GM12878 (cell line): ENCODE results near the gene RPS6KC1. TPM values are rescaled to one million over a fixed set of nuclear protein-coding genes. Genes with fewer than 3 reads are reported as not detected.

Source experiments
- BMI1 ChIP-seq: fragments of 450-650 bp; IDR thresholded peaks from 2 replicates; pipeline ENCODE4 v1.6.1; 2016; ENCODE audit warnings: mild to moderate bottlenecking, moderate library complexity, borderline replicate concordance
- CBFB ChIP-seq: IDR thresholded peaks from 2 replicates; pipeline ENCODE4 v1.6.1; 2016; ENCODE audit warnings: antibody characterized with exemption, low read depth
- CHD4 ChIP-seq: fragments of 200-600 bp; sonication (generic); IDR thresholded peaks from 2 replicates; pipeline ENCODE4 v1.6.1; 2016; ENCODE audit warnings: mild to moderate bottlenecking
- E2F8 ChIP-seq: fragments of 450-650 bp; IDR thresholded peaks from 2 replicates; pipeline ENCODE4 v1.6.1; 2018; ENCODE audit warnings: mild to moderate bottlenecking, low read depth, moderate library complexity; ENCODE audit not compliant: partially characterized antibody
- E4F1 ChIP-seq: fragments of 450-650 bp; IDR thresholded peaks from 2 replicates; pipeline ENCODE4 v1.6.1; 2018; ENCODE audit warnings: borderline replicate concordance, mild to moderate bottlenecking; ENCODE audit not compliant: partially characterized antibody
- FOXM1 ChIP-seq: IDR thresholded peaks from 2 replicates; pipeline ENCODE4 v1.6.1; 2012; ENCODE audit warnings: low read depth, mild to moderate bottlenecking, inconsistent platforms, low read length, moderate library complexity
- IKZF2 ChIP-seq, 2 experiments: fragments of 450-650 bp; IDR thresholded peaks; 2 replicates each; pipeline ENCODE4 v1.6.1; 2017; ENCODE audit warnings: mild to moderate bottlenecking in 2 of 2, moderate library complexity in 2 of 2
- IRF3 ChIP-seq: fragments of 450-650 bp; IDR thresholded peaks from 2 replicates; pipeline ENCODE4 v1.6.1; 2014; ENCODE audit warnings: mild to moderate bottlenecking
- MEF2B ChIP-seq: fragments of 450-650 bp; IDR thresholded peaks from 2 replicates; pipeline ENCODE4 v1.6.1; 2018; ENCODE audit warnings: mild to moderate bottlenecking, moderate library complexity; ENCODE audit not compliant: partially characterized antibody, poor library complexity, severe bottlenecking
- RAD51 ChIP-seq: fragments of 450-650 bp; IDR thresholded peaks from 2 replicates; pipeline ENCODE4 v1.6.1; 2016; ENCODE audit warnings: moderate library complexity, mild to moderate bottlenecking, inconsistent platforms
- RBBP5 ChIP-seq: fragments of 200-600 bp; sonication (generic); conservative IDR thresholded peaks from 2 replicates; pipeline ENCODE4 v1.6.1; 2016
- SMAD5 ChIP-seq: IDR thresholded peaks from 2 replicates; pipeline ENCODE4 v1.6.1; 2016; ENCODE audit warnings: antibody characterized with exemption, low read depth
- SREBF1 ChIP-seq: IDR thresholded peaks from 2 replicates; pipeline ENCODE4 v1.6.1; 2012; ENCODE audit warnings: mild to moderate bottlenecking, low read length
- YBX1 ChIP-seq: fragments of 450-650 bp; IDR thresholded peaks from 2 replicates; pipeline ENCODE4 v1.6.1; 2016; ENCODE audit warnings: antibody characterized with exemption
- ZBTB40 ChIP-seq: fragments of 450-650 bp; IDR thresholded peaks from 2 replicates; pipeline ENCODE4 v1.6.1; 2016; ENCODE audit warnings: mild to moderate bottlenecking, moderate library complexity, borderline replicate concordance
- polyA plus RNA-seq, 11 experiments: library from polyadenylated mRNA; depleted of rRNA in 4 of 11; unstranded in 6 of 11; stranded (reverse) in 5 of 11; fragments of >200 nt; fragmentation: Nextera tagmentation in 4 of 11; fragmentation: Illumina TruSeq in 1 of 11; extraction: Ambion mirVana in 4 of 11; extraction: Trizol in 1 of 11; gene quantifications; 1 replicate in 1 of 11; 2 replicates in 10 of 11; pipeline versions ENCODE4 v1.2.1 to v1.2.3, GENCODE V29; 2011 to 2016; ENCODE audit warnings: inconsistent platforms in 2 of 11, missing spikeins in 2 of 11, low read depth in 1 of 11
- total RNA-seq, 4 experiments: library from RNA; depleted of rRNA in 3 of 4; stranded (reverse); fragments of >200 nt in 3 of 4; fragmentation: Illumina TruSeq in 1 of 4; extraction: Trizol in 1 of 4; gene quantifications; 2 replicates each; pipeline versions ENCODE4 v1.2.1 to v1.2.3, GENCODE V29; 2013 to 2021
- TF ChIP-seq, protein P1 (sequence below): IDR thresholded peaks from 2 replicates; pipeline ENCODE4 v1.6.1; 2012; ENCODE audit warnings: low read depth, low read length, improper control_type of control experiment

RPS6KC1 gene
- total and polyA plus RNA-seq, 10 of the 15 experiments (the other 5 are each of a cell fraction or from before 2014, with no cell fraction given) = 2.9 to 17.3 (median 12.2) TPM

- TF ChIP-seq, protein P1, sequence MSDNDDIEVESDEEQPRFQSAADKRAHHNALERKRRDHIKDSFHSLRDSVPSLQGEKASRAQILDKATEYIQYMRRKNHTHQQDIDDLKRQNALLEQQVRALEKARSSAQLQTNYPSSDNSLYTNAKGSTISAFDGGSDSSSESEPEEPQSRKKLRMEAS = no peak
- TF ChIP-seq YBX1 = no peak
- TF ChIP-seq RBBP5 = no peak
- peak; percentile 70; the same call in 1 of the 2 replicates for TF ChIP-seq FOXM1
- TF ChIP-seq BMI1 = no peak
- no peak; a peak in 2 of 4 replicates for TF ChIP-seq IKZF2 (IDR thresholded peaks at IDR 0.05)
- TF ChIP-seq RAD51 = no peak
- TF ChIP-seq CHD4 = no peak
- TF ChIP-seq SMAD5 = no peak
- no peak for TF ChIP-seq E4F1
- no peak for TF ChIP-seq CBFB
- TF ChIP-seq E2F8 = no peak
- no peak for TF ChIP-seq IRF3
- TF ChIP-seq MEF2B = no peak
- no peak for TF ChIP-seq SREBF1
- no peak for TF ChIP-seq ZBTB40
Measured at GRCh38 chr1:213103377-213104306, 52.6 kb downstream of the RPS6KC1 start (continued).
